ENCODE measurements around the gene GREM1.

- TF ChIP-seq, protein P1, sequence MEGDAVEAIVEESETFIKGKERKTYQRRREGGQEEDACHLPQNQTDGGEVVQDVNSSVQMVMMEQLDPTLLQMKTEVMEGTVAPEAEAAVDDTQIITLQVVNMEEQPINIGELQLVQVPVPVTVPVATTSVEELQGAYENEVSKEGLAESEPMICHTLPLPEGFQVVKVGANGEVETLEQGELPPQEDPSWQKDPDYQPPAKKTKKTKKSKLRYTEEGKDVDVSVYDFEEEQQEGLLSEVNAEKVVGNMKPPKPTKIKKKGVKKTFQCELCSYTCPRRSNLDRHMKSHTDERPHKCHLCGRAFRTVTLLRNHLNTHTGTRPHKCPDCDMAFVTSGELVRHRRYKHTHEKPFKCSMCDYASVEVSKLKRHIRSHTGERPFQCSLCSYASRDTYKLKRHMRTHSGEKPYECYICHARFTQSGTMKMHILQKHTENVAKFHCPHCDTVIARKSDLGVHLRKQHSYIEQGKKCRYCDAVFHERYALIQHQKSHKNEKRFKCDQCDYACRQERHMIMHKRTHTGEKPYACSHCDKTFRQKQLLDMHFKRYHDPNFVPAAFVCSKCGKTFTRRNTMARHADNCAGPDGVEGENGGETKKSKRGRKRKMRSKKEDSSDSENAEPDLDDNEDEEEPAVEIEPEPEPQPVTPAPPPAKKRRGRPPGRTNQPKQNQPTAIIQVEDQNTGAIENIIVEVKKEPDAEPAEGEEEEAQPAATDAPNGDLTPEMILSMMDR (IDR thresholded peaks at IDR 0.05; ENCODE audit: extremely low read depth in 1 of 2, insufficient read depth in 1 of 2, low read depth in 1 of 2, low read length in 2 of 2): no peak
- no peak for TF ChIP-seq POLR2A (IDR thresholded peaks at IDR 0.05; ENCODE audit: low read depth, low read length)
- TF ChIP-seq GATA2 (IDR thresholded peaks at IDR 0.05; ENCODE audit: insufficient read depth, insufficient read length, low read depth, low read length): no peak
- TF ChIP-seq MAX (IDR thresholded peaks at IDR 0.05; ENCODE audit: insufficient read depth, insufficient read length): no peak
- no peak for TF ChIP-seq JUN (IDR thresholded peaks at IDR 0.05; ENCODE audit: borderline replicate concordance, insufficient read depth, insufficient read length, low read depth)
- TF ChIP-seq EZH2 (IDR thresholded peaks at IDR 0.05; ENCODE audit: borderline replicate concordance, low read depth, low read length, severe bottlenecking): no peak
- TF ChIP-seq FOS (IDR thresholded peaks at IDR 0.05; ENCODE audit: borderline replicate concordance, insufficient read depth, low read length): no peak
- TF ChIP-seq MYC (IDR thresholded peaks at IDR 0.05; ENCODE audit: low read depth, low read length): no peak
Measured at GRCh38 chr15:32778391-32779176, 60.8 kb downstream of the GREM1 start.

Measured in endothelial cell of umbilical vein (primary cell).